ENCODE data around the gene SCLY.
A peak's percentile ranks its signal among the peaks of the same experiment; 100 is the strongest.

The SCLY gene

GRCh38 chr2:238137885-238138284 lies 77.1 kb downstream of the SCLY start:
- H3K27me3 ChIP-seq (ENCODE audit: insufficient read depth, low read length, poor library complexity, severe bottlenecking), result no peaks in the 10 kb centered on the region
- no peaks in the 10 kb centered on the region for H3K79me2 ChIP-seq (ENCODE audit: insufficient read depth, low read length)
- peaks cover 17% of the 10 kb centered on the region for H3K4me1 ChIP-seq (ENCODE audit: insufficient read depth, low read length, poor library complexity, severe bottlenecking)
- no peaks in the 10 kb centered on the region for H4K20me1 ChIP-seq (ENCODE audit: insufficient read depth, low read length, poor library complexity, severe bottlenecking)
- no peak overlapping the region for H2AFZ ChIP-seq (ENCODE audit: low read length)
- no peak overlapping the region for H3K4me2 ChIP-seq (ENCODE audit: low read depth, low read length, poor library complexity, severe bottlenecking)
- no peaks in the 10 kb centered on the region for H3K9me2 ChIP-seq (replicated peaks; ENCODE audit: low read depth, low read length)
- TF ChIP-seq EZH2phosphoT487 (IDR thresholded peaks at IDR 0.05; ENCODE audit: borderline replicate concordance) (no peak), CTCF (conservative IDR thresholded peaks at IDR 0.05; ENCODE audit: low read length) (no peak)
- no peaks in the 10 kb centered on the region for H3F3A ChIP-seq (ENCODE audit: low read depth)
- H3K9me3 ChIP-seq (ENCODE audit: insufficient read depth, low read depth, low read length), result no peaks in the 10 kb centered on the region
- no peaks in the 10 kb centered on the region for H3K36me3 ChIP-seq (ENCODE audit: insufficient read depth, low read length)
- H3K9ac ChIP-seq (ENCODE audit: low read depth, low read length, poor library complexity, severe bottlenecking), result no peak overlapping the region
- no peak overlapping the region for H3K4me3 ChIP-seq (ENCODE audit: low read length, poor library complexity, severe bottlenecking)

- Histone ChIP-seq H3K4me1 (ENCODE audit: insufficient read depth, low read length, poor library complexity, severe bottlenecking) (peaks cover 17% of the 10 kb centered on the region), H3K9me3 (ENCODE audit: insufficient read depth, low read depth, low read length) (no peaks in the 10 kb centered on the region), H3K9ac (ENCODE audit: low read depth, low read length, poor library complexity, severe bottlenecking) (no peak within 1 kb of the TSS), H3K27me3 (ENCODE audit: insufficient read depth, low read length, poor library complexity, severe bottlenecking) (no peaks in the 10 kb centered on the region), H3K79me2 (ENCODE audit: insufficient read depth, low read length) (no peaks in the 10 kb centered on the region), H4K20me1 (ENCODE audit: insufficient read depth, low read length, poor library complexity, severe bottlenecking) (no peaks in the 10 kb centered on the region), H3K4me2 (ENCODE audit: low read depth, low read length, poor library complexity, severe bottlenecking) (no peak within 1 kb of the TSS), H3K9me2 (replicated peaks; ENCODE audit: low read depth, low read length) (no peaks in the 10 kb centered on the region), H3F3A (ENCODE audit: low read depth) (no peaks in the 10 kb centered on the region), H3K4me3 (ENCODE audit: low read length, poor library complexity, severe bottlenecking) (no peak within 1 kb of the TSS), H2AFZ (ENCODE audit: low read length) (no peak within 1 kb of the TSS), H3K36me3 (ENCODE audit: insufficient read depth, low read length) (no peaks in the 10 kb centered on the region)
- TF ChIP-seq EZH2phosphoT487 (IDR thresholded peaks at IDR 0.05; ENCODE audit: borderline replicate concordance), result no peak
- no peak for TF ChIP-seq CTCF (conservative IDR thresholded peaks at IDR 0.05; ENCODE audit: low read length)
Observed at GRCh38 chr2:238138331-238139195, 77.8 kb downstream of the SCLY start, which contains the start of gene KLHL30. Gene KLHL30 (plus strand): TSS chr2:238138668. CDS start chr2:238140755, 2,087 bp downstream.

- no peaks in the 10 kb centered on the region for H3K27me3 ChIP-seq (ENCODE audit: insufficient read depth, low read length, poor library complexity, severe bottlenecking)
- no peaks in the 10 kb centered on the region for H4K20me1 ChIP-seq (ENCODE audit: insufficient read depth, low read length, poor library complexity, severe bottlenecking)
- no peak overlapping the region for H2AFZ ChIP-seq (ENCODE audit: low read length)
- H3K9me3 ChIP-seq (ENCODE audit: insufficient read depth, low read depth, low read length), result no peaks in the 10 kb centered on the region
- no peaks in the 10 kb centered on the region for H3K36me3 ChIP-seq (ENCODE audit: insufficient read depth, low read length)
- no peak overlapping the region for H3K4me2 ChIP-seq (ENCODE audit: low read depth, low read length, poor library complexity, severe bottlenecking)
- H3F3A ChIP-seq (ENCODE audit: low read depth), result no peaks in the 10 kb centered on the region
- H3K4me3 ChIP-seq (ENCODE audit: low read length, poor library complexity, severe bottlenecking), result no peak overlapping the region
- no peaks in the 10 kb centered on the region for H3K79me2 ChIP-seq (ENCODE audit: insufficient read depth, low read length)
- TF ChIP-seq EZH2phosphoT487 (IDR thresholded peaks at IDR 0.05; ENCODE audit: borderline replicate concordance) (no peak), CTCF (conservative IDR thresholded peaks at IDR 0.05; ENCODE audit: low read length) (peak; percentile 48)
- no peaks in the 10 kb centered on the region for H3K9me2 ChIP-seq (replicated peaks; ENCODE audit: low read depth, low read length)
- peaks cover 17% of the 10 kb centered on the region for H3K4me1 ChIP-seq (ENCODE audit: insufficient read depth, low read length, poor library complexity, severe bottlenecking)
- no peak overlapping the region for H3K9ac ChIP-seq (ENCODE audit: low read depth, low read length, poor library complexity, severe bottlenecking)
Observed at GRCh38 chr2:238139196-238140039, 78.6 kb downstream of the SCLY start.
